Breast epithelium (tissue), 4 donors: ENCODE data around the gene CACNA1A. TPM values are rescaled to one million over a fixed set of nuclear protein-coding genes. Genes with fewer than 3 reads are reported as not detected.
"Not testable (repeated sequence)": the region's sequence is repeated elsewhere in the genome, so short reads cannot be mapped to it uniquely, and the experiment has no call there.

Source experiments
- DNase-seq, 2 donors: peaks; one replicate each; pipeline ENCODE4 v3.0.0-alpha.2; 2019; ENCODE audit warnings: low spot score in 2 of 2
- H3K27ac ChIP-seq, 2 donors: fragments of 200-600 bp; sonication (generic) in 1 of 2; one replicate each; pipeline ENCODE4 v1.5.1; 2016 to 2019; ENCODE audit warnings: mild to moderate bottlenecking in 1 of 2
- H3K27me3 ChIP-seq, 2 donors: fragments of 200-600 bp; sonication (generic) in 1 of 2; one replicate each; pipeline versions ENCODE4 v1.5.1 to v1.6.0; 2017 to 2019; ENCODE audit warnings: control low read depth in 1 of 2, mild to moderate bottlenecking in 1 of 2
- H3K36me3 ChIP-seq: fragments of 200-600 bp; one replicate; pipeline ENCODE4 v1.5.1; 2019
- H3K4me1 ChIP-seq, 2 donors: fragments of 200-600 bp; sonication (generic); one replicate each; pipeline ENCODE4 v1.5.1; 2016 to 2019; ENCODE audit warnings: control low read depth in 1 of 2
- H3K4me3 ChIP-seq, 3 donors: fragments of 200-600 bp; sonication (generic); 1 replicate in 2 of 3; 2 replicates in 1 of 3; pipeline ENCODE4 v1.5.1; 2016 to 2019; ENCODE audit warnings: mild to moderate bottlenecking in 3 of 3, moderate library complexity in 2 of 3
- H3K9me3 ChIP-seq, 2 donors: fragments of 200-600 bp; sonication (generic) in 1 of 2; one replicate each; pipeline ENCODE4 v1.5.1; 2016 to 2019; ENCODE audit warnings: control low read depth in 1 of 2
- POLR2A ChIP-seq: fragments of 450-650 bp; IDR thresholded peaks from one replicate; pipeline ENCODE4 v1.6.1; 2016; ENCODE audit warnings: antibody characterized with exemption, mild to moderate bottlenecking, moderate library complexity
- POLR2AphosphoS5 ChIP-seq, 3 donors: sonication (generic); formaldehyde crosslinking; IDR thresholded peaks; one replicate each; pipeline ENCODE4 v1.6.1; 2017; ENCODE audit warnings: antibody characterized with exemption in 3 of 3
- intact Hi-C: fragments of 100-400 bp; cut with DNase I; formaldehyde crosslinking; loops from one replicate; pipeline ENCODE4 v1.15.1; 2023; ENCODE audit warnings: low total_unique reads
- total RNA-seq, 3 donors: library from RNA; depleted of rRNA; stranded (reverse); fragments of >200 nt; gene quantifications; one replicate each; pipeline ENCODE4 v1.1.0, GENCODE V29; 2016
- TF ChIP-seq, protein P1 (sequence below), 3 donors: fragments of 450-650 bp; IDR thresholded peaks; one replicate each; pipeline ENCODE4 v1.5.1; 2016 to 2017; ENCODE audit warnings: antibody characterized with exemption in 3 of 3, mild to moderate bottlenecking in 3 of 3, moderate library complexity in 3 of 3

The CACNA1A gene
- total RNA-seq, 3 donors from 2014 or later, result 0.16 to 1.0 (median 0.33) TPM

DNA sequence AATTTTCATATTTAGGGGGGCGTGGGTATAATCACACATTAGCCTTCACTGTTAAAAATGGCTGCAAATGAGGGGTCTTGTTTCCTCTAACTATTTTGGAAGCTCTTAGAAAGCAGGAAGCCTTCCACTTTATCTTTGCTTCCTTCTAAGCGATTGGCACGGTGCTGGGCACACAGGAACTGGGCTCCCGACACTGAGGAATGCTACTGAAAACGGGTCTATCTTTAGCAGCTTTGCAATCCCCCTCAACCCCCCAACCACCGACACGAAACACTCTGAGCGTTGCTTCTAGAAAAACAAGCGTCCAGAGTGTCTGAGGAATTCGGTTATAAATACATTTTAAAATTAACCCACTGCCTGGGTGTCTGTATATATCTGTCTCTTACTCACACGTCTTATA lies 143.6 kb downstream of the CACNA1A start:
- no peaks in the 10 kb centered on the region for H3K36me3 ChIP-seq
- peaks cover 0 to 27% of the 10 kb centered on the region in 2 donors for H3K27me3 ChIP-seq
- TF ChIP-seq POLR2AphosphoS5 (IDR thresholded peaks at IDR 0.05) (no peak), POLR2A (no peak)
- TF ChIP-seq, protein P1, sequence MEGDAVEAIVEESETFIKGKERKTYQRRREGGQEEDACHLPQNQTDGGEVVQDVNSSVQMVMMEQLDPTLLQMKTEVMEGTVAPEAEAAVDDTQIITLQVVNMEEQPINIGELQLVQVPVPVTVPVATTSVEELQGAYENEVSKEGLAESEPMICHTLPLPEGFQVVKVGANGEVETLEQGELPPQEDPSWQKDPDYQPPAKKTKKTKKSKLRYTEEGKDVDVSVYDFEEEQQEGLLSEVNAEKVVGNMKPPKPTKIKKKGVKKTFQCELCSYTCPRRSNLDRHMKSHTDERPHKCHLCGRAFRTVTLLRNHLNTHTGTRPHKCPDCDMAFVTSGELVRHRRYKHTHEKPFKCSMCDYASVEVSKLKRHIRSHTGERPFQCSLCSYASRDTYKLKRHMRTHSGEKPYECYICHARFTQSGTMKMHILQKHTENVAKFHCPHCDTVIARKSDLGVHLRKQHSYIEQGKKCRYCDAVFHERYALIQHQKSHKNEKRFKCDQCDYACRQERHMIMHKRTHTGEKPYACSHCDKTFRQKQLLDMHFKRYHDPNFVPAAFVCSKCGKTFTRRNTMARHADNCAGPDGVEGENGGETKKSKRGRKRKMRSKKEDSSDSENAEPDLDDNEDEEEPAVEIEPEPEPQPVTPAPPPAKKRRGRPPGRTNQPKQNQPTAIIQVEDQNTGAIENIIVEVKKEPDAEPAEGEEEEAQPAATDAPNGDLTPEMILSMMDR (IDR thresholded peaks at IDR 0.05), result no peak
- peaks cover 0 to 26% of the 10 kb centered on the region in 2 donors for H3K9me3 ChIP-seq
- no peak overlapping the region for H3K4me3 ChIP-seq
- no peaks in the 10 kb centered on the region for H3K4me1 ChIP-seq
- intact Hi-C loops, result no loop called here
- no peak overlapping the region for H3K27ac ChIP-seq
- DNase-seq, result no peak

DNA sequence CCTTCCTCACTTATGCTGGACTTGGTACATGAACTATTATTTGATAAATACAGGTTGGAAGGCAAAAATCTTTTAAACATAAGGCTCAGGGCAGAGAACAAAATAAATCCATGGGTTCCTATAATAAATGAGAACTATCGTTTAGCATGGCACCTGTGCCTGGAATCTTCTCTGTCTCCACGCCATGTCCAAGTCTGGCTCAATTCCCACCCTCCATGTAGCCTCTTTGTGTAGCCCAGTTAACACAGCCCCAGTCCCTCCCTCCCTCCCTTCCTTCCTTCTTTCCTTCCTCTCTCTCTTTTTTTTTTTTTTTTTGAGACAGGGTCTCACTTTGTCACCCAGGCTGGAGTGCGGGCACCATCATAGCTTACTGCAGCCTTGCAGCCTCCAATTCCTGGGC lies 144.6 kb downstream of the CACNA1A start:
- Histone ChIP-seq H3K27me3 (peaks cover 0 to 27% of the 10 kb centered on the region in 2 donors), H3K9me3 (peaks cover 0 to 26% of the 10 kb centered on the region in 2 donors)
- H3K27ac ChIP-seq, H3K36me3 ChIP-seq, H3K4me3 ChIP-seq, H3K4me1 ChIP-seq, intact Hi-C loops, DNase-seq: not testable (repeated sequence)

DNA sequence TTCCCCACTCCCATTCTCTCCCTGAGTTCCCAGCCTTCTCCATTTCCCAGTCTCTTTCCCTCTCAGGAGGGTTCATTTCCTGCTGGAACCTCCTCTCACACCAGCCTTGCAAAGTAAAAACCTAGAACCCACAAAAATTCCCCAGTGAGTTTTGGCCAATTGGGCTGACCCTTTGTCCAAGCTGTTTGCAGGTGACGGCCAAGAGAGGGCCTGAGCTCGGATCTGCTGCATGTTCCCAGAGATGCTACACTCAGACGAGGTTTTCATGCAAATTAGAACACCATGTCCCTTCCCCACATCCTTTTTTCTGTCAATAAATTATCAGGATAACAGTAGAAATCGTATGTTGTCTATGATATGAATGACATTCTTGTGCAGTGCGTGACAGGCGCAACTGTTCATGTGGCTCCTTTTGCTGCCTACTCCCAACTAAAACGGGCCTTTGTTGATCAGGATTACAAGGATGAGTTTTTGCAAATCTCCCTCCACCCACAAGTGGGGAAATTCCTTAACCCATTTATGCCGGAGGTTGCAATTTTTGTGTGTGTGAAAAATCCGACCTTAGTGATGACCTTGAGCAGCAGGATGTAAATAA lies 149.5 kb downstream of the CACNA1A start:
- no peak for TF ChIP-seq POLR2A
- TF ChIP-seq POLR2AphosphoS5 (IDR thresholded peaks at IDR 0.05), result no peak
- TF ChIP-seq, protein P1 (IDR thresholded peaks at IDR 0.05), result no peak
- H3K4me1 ChIP-seq, result no peaks in the 10 kb centered on the region
- no peaks in the 10 kb centered on the region for H3K36me3 ChIP-seq
- intact Hi-C loops, result no loop called here
- H3K27ac ChIP-seq, result no peak overlapping the region
- no peak overlapping the region for H3K4me3 ChIP-seq
- peaks cover 0 to 26% of the 10 kb centered on the region in 2 donors for H3K9me3 ChIP-seq
- peaks cover 0 to 28% of the 10 kb centered on the region in 2 donors for H3K27me3 ChIP-seq
- DNase-seq, result no peak

DNA sequence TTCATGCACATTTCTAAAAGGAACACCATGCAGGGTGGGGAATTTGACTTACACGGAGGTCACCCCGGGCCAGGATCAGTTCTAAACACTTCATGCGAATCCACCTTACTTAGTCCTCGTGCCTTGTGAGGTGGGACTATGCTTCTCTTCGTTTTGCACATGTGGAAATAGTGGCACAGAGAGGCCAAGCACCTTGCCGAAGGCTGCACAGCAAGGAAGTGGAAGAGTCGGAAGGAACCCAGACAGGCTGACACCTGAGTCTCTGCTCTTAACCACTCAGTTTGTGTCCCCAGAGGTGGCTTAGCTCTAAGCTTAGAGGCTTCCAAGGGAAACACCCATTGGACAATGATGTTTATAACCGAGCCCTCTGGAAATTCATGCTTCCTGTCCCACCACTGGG lies 150.1 kb downstream of the CACNA1A start:
- DNase-seq, result no peak
- TF ChIP-seq POLR2A (no peak), POLR2AphosphoS5 (IDR thresholded peaks at IDR 0.05) (no peak)
- TF ChIP-seq, protein P1 (IDR thresholded peaks at IDR 0.05), result no peak
- no peaks in the 10 kb centered on the region for H3K4me1 ChIP-seq
- peaks cover 0 to 24% of the 10 kb centered on the region in 2 donors for H3K27me3 ChIP-seq
- H3K36me3 ChIP-seq, result no peaks in the 10 kb centered on the region
- H3K9me3 ChIP-seq, result peaks cover 0 to 24% of the 10 kb centered on the region in 2 donors
- intact Hi-C loops, result no loop called here
- H3K4me3 ChIP-seq, result no peak overlapping the region
- no peak overlapping the region for H3K27ac ChIP-seq

DNA sequence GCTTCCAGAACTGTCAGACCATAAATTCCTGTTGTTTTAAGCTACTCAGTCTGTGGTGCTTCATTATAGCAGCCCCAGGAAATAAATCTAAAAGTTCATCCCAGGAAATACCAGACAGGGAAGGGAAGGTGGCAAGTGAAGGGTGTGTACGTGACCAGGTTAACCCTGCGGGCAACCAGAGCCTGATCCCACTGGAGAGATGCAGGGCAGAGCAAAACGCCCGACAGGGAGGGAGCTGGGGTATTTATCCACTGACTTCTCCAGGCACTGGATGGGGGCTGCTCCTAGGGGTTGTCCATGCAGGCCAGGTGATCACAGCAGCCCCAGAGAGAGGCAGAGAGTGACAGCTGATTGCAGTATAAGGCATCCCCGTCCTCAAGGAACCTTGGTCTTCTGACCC lies 150.9 kb downstream of the CACNA1A start:
- H3K9me3 ChIP-seq, result peaks cover 0 to 22% of the 10 kb centered on the region in 2 donors
- intact Hi-C loops, result no loop called here
- H3K27me3 ChIP-seq, result peaks cover 0 to 19% of the 10 kb centered on the region in 2 donors
- H3K27ac ChIP-seq, result no peak overlapping the region
- TF ChIP-seq POLR2A (no peak), POLR2AphosphoS5 (IDR thresholded peaks at IDR 0.05) (no peak)
- TF ChIP-seq, protein P1 (IDR thresholded peaks at IDR 0.05), result no peak
- no peak for DNase-seq
- H3K4me3 ChIP-seq, result no peak overlapping the region
- H3K4me1 ChIP-seq, result no peaks in the 10 kb centered on the region
- H3K36me3 ChIP-seq, result no peaks in the 10 kb centered on the region

DNA sequence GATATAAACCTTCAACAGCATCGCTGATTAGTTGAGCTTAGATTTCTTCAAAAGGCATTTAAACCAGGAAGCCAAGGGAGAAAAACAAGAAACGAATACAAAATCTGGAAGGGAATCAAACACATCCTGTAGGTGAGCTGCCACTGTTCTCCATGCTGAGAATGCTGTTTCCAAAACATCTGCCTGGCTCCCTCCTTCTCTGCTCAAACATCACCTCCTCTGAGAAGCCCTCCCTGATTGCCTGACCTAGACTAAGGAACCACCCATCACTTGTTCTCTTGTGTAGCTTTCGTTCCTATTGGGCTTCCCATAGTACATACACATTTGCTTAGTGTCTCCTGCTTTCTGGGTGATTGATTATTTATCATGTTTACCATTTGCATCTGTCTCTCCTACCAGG lies 152.7 kb downstream of the CACNA1A start:
- Histone ChIP-seq H3K36me3 (no peaks in the 10 kb centered on the region), H3K27me3 (peaks cover 0 to 19% of the 10 kb centered on the region in 2 donors), H3K9me3 (peaks cover 12 to 21% of the 10 kb centered on the region in 2 donors), H3K4me3 (no peak overlapping the region), H3K27ac (no peak overlapping the region), H3K4me1 (no peaks in the 10 kb centered on the region)
- TF ChIP-seq, protein P1 (IDR thresholded peaks at IDR 0.05), result no peak
- TF ChIP-seq POLR2A, result no peak
- no peak for TF ChIP-seq POLR2AphosphoS5 (IDR thresholded peaks at IDR 0.05)
- no peak for DNase-seq
- intact Hi-C loops, result no loop called here
